ENCODE data around the gene CPLX1. TPM values are rescaled to one million over a fixed set of nuclear protein-coding genes. Genes with fewer than 3 reads are reported as not detected.
"Not testable (repeated sequence)": the region's sequence is repeated elsewhere in the genome, so short reads cannot be mapped to it uniquely, and the experiment has no call there.

CPLX1 gene
- polyA plus RNA-seq, 3 donors from 2014 or later = not detected

GRCh38 chr4:749698-750666, 75.9 kb downstream of the CPLX1 start:
- H3K9me3 Mint-ChIP-seq = no peaks in the 10 kb centered on the region
- peaks cover 8 to 16% (median 10%) of the 10 kb centered on the region in 3 donors for H3K36me3 Mint-ChIP-seq
- DNase-seq = no peak
- no peak overlapping the region for H3K4me3 Mint-ChIP-seq
- H3K4me1 Mint-ChIP-seq = peaks cover 6 to 9% of the 10 kb centered on the region in 2 donors
- H3K27ac Mint-ChIP-seq = peak overlapping the region in 2 of 6 donors; percentile 20 to 62
- H3K27me3 Mint-ChIP-seq (ENCODE audit: low read depth in 3 of 3) = peaks cover 0 to 5% (median 1%) of the 10 kb centered on the region in 3 donors

- DNase-seq = no peak
- peak overlapping the region in 3 of 6 donors; percentile 23 to 49 (median 40) for H3K27ac Mint-ChIP-seq
- H3K9me3 Mint-ChIP-seq = no peaks in the 10 kb centered on the region
- no peak overlapping the region for H3K4me3 Mint-ChIP-seq
- H3K36me3 Mint-ChIP-seq = peaks cover 8 to 19% (median 13%) of the 10 kb centered on the region in 3 donors
- peaks cover 0 to 7% of the 10 kb centered on the region in 2 donors for H3K4me1 Mint-ChIP-seq
- peaks cover 1 to 3% (median 3%) of the 10 kb centered on the region in 3 donors for H3K27me3 Mint-ChIP-seq (ENCODE audit: low read depth in 3 of 3)
Measured at GRCh38 chr4:748461-748860, 77.5 kb downstream of the CPLX1 start.

DNA sequence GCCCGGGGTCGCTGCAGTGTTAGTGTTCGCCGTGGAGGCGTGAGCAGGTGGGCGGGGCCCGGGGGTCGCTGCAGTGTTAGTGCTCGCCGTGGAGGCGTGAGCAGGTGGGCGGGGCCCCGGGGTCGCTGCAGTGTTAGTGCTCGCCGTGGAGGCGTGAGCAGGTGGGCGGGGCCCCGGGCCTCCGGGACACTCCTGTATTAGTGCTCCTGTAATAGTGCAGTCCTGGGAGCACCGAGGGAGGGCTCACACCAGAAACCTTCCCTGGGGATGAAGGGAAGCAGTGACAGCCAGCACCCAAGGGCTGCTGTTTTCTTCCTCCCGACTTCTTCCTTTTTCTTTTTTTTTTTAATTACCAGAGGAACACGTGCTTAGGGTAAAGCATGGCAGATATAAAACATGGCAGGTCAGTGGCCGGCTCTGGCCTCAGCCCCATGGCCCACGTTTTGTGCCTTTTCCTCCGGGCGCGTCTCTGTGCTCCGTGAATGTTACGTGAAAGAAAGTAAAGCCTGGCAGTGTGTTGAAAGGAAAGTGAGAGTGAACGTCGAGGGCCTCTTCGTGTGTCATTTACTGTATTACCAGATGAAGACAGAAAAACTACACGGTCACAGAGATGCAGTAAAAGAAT, 78.3 kb downstream of the CPLX1 start:
- peaks cover 11 to 19% (median 13%) of the 10 kb centered on the region in 3 donors for H3K36me3 Mint-ChIP-seq
- H3K27ac Mint-ChIP-seq = peak overlapping the region in 2 of 6 donors; percentile 56 to 66
- no peak overlapping the region for H3K4me3 Mint-ChIP-seq
- H3K4me1 Mint-ChIP-seq = peaks cover 0 to 7% of the 10 kb centered on the region in 2 donors
- DNase-seq = no peak
- H3K27me3 Mint-ChIP-seq (ENCODE audit: low read depth in 3 of 3) = peaks cover 1 to 3% (median 3%) of the 10 kb centered on the region in 3 donors
- H3K9me3 Mint-ChIP-seq = no peaks in the 10 kb centered on the region

DNA sequence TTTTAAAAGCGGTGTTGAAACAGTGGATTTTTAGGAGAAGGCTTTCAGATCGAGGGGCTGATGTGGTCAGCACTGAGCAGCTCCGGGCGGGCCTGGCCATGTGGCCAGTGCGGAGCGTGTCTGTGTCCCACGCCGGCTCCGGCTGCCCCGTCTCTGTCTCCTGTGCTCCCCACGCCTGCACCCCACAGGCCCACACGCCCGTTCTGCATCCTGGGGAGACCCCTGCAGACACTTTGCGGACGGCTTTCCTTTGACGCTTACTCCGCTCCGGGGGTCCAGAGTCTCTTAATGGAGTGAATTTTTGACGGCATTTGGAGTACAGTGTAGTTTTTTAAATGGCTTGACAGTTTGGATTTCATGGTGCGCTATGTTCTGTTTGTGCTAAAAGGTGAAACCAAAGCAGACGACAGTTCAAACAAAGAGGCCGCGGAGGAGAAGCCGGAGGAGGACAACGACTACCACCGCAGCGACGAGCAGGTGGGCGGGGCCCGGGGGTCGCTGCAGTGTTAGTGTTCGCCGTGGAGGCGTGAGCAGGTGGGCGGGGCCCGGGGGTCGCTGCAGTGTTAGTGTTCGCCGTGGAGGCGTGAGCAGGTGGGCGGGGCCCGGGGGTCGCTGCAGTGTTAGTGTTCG, 81.6 kb downstream of the CPLX1 start:
- Mint-ChIP-seq H3K27ac (peak overlapping the region in 1 of 6 donors; percentile 64), H3K9me3 (no peaks in the 10 kb centered on the region), H3K4me1 (peaks cover 0 to 5% of the 10 kb centered on the region in 2 donors), H3K36me3 (peaks cover 7 to 11% (median 11%) of the 10 kb centered on the region in 3 donors), H3K27me3 (ENCODE audit: low read depth in 3 of 3) (peaks cover 0 to 3% (median 1%) of the 10 kb centered on the region in 3 donors), H3K4me3 (no peak overlapping the region)
- DNase-seq = no peak

- Mint-ChIP-seq H3K36me3 (peaks cover 7 to 9% (median 9%) of the 10 kb centered on the region in 3 donors), H3K4me3 (no peak overlapping the region), H3K4me1 (peaks cover 0 to 5% of the 10 kb centered on the region in 2 donors), H3K27me3 (ENCODE audit: low read depth in 3 of 3) (peaks cover 0 to 3% (median 1%) of the 10 kb centered on the region in 3 donors), H3K9me3 (no peaks in the 10 kb centered on the region), H3K27ac (peak overlapping the region in 2 of 6 donors; percentile 32 to 64)
- no peak for DNase-seq
Measured at GRCh38 chr4:743463-744211, 82.3 kb downstream of the CPLX1 start.

GRCh38 chr4:742742-743311, 83.1 kb downstream of the CPLX1 start:
- H3K9me3 Mint-ChIP-seq = no peaks in the 10 kb centered on the region
- peak; percentile 53 to 69 (median 60) for DNase-seq
- H3K27ac Mint-ChIP-seq = peak overlapping the region in 1 of 6 donors; percentile 2
- H3K4me3 Mint-ChIP-seq = no peak overlapping the region
- peaks cover 0 to 3% (median 1%) of the 10 kb centered on the region in 3 donors for H3K27me3 Mint-ChIP-seq (ENCODE audit: low read depth in 3 of 3)
- peaks cover 5 to 11% (median 8%) of the 10 kb centered on the region in 3 donors for H3K36me3 Mint-ChIP-seq
- peaks cover 0 to 4% of the 10 kb centered on the region in 2 donors for H3K4me1 Mint-ChIP-seq

DNA sequence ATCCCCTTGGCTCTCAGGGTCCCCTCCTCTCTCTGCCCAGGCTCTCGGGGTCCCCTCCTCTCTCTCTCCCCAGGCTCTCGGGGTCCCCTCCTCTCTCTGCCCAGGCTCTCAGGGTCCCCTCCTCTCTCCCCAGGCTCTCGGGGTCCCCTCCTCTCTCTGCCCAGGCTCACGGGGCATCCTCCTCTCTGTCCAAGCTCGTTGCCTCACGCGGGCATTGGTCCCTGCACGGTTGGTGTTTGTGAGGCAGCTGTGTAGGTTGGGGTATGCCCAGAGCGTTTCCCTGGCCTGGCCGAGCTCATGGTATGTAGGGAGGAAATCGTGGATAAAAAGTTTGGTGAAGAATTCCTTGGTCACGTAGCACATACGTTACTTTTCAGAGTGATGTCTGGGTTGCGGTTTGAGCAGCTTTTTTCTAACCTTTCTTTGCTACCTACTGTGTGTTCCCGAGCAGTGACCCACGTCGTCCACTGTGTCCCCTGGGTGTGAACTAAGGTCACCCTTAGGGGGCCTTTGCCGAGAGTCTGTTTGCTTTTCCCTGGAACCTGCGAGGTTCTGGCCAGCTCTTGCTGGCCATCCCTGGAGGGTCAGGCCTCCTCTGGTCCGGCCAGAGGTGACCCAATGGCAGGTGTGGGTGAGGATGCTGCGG, 83.7 kb downstream of the CPLX1 start:
- peaks cover 7 to 15% (median 7%) of the 10 kb centered on the region in 3 donors for H3K36me3 Mint-ChIP-seq
- H3K4me3 Mint-ChIP-seq = no peak overlapping the region
- DNase-seq = peak in 1 of 3 donors; percentile 10
- peaks cover 0 to 3% of the 10 kb centered on the region in 2 donors for H3K4me1 Mint-ChIP-seq
- no peak overlapping the region for H3K27ac Mint-ChIP-seq
- H3K9me3 Mint-ChIP-seq = no peaks in the 10 kb centered on the region
- H3K27me3 Mint-ChIP-seq (ENCODE audit: low read depth in 3 of 3) = peaks cover 0 to 3% (median 0%) of the 10 kb centered on the region in 3 donors

GRCh38 chr4:740656-741282, 85.2 kb downstream of the CPLX1 start:
- peaks cover 7 to 15% (median 7%) of the 10 kb centered on the region in 3 donors for H3K36me3 Mint-ChIP-seq

GRCh38 chr4:740011-740410, 85.9 kb downstream of the CPLX1 start:
- DNase-seq = no peak
- H3K4me3 Mint-ChIP-seq = no peak overlapping the region
- no peaks in the 10 kb centered on the region for H3K9me3 Mint-ChIP-seq
- H3K27me3 Mint-ChIP-seq (ENCODE audit: low read depth in 3 of 3) = peaks cover 0 to 3% (median 0%) of the 10 kb centered on the region in 3 donors
- H3K4me1 Mint-ChIP-seq = peaks cover 0 to 3% of the 10 kb centered on the region in 2 donors
- peaks cover 7 to 21% (median 7%) of the 10 kb centered on the region in 3 donors for H3K36me3 Mint-ChIP-seq
- H3K27ac Mint-ChIP-seq = no peak overlapping the region

More at GRCh38 chr4:740656-741282, 85.2 kb downstream of the CPLX1 start:
- Mint-ChIP-seq H3K27ac (no peak overlapping the region), H3K4me3 (no peak overlapping the region), H3K4me1 (peaks cover 0 to 3% of the 10 kb centered on the region in 2 donors), H3K27me3 (ENCODE audit: low read depth in 3 of 3) (peaks cover 0 to 3% (median 0%) of the 10 kb centered on the region in 3 donors), H3K9me3 (no peaks in the 10 kb centered on the region)
- no peak for DNase-seq

GRCh38 chr4:739569-739968, 86.4 kb downstream of the CPLX1 start:
- H3K4me3 Mint-ChIP-seq = no peak overlapping the region
- no peak for DNase-seq
- no peak overlapping the region for H3K27ac Mint-ChIP-seq
- H3K27me3 Mint-ChIP-seq (ENCODE audit: low read depth in 3 of 3) = peaks cover 0 to 3% (median 1%) of the 10 kb centered on the region in 3 donors
- peaks cover 8 to 22% (median 8%) of the 10 kb centered on the region in 3 donors for H3K36me3 Mint-ChIP-seq
- peaks cover 0 to 3% of the 10 kb centered on the region in 2 donors for H3K4me1 Mint-ChIP-seq
- no peaks in the 10 kb centered on the region for H3K9me3 Mint-ChIP-seq

DNA sequence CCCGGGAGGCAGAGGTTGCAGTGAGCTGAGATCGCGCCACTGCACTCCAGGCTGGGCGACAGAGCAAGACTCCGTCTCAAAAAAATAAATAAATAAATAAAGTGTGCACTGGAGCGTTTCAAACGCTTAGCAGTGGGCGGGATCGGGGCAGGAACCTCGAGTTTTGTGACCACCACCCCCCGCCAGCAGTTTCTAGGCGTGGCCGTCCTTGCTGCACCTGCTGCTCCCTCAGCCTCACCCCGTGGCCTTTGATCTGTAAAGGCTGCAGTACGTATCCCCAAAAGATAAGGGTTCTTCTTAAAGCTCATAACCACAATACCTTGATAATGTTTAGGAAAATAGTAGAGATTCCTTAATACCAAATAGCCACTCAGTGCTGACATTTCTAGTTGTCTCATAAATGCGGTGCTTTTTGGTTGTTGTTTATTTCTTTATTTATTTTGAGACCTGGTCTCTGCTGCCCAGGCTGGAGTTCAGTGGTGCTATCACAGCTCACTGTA, 87.1 kb downstream of the CPLX1 start:
- Mint-ChIP-seq H3K4me3 (no peak overlapping the region), H3K27ac (no peak overlapping the region), H3K4me1 (peaks cover 0 to 3% of the 10 kb centered on the region in 2 donors), H3K36me3 (peaks cover 12 to 27% (median 15%) of the 10 kb centered on the region in 3 donors), H3K9me3 (no peaks in the 10 kb centered on the region), H3K27me3 (ENCODE audit: low read depth in 3 of 3) (peaks cover 0 to 4% (median 0%) of the 10 kb centered on the region in 3 donors)
- no peak for DNase-seq

GRCh38 chr4:736561-736960, 89.4 kb downstream of the CPLX1 start:
- not testable (repeated sequence) for H3K27me3 Mint-ChIP-seq (ENCODE audit: low read depth in 3 of 3); H3K27ac Mint-ChIP-seq; DNase-seq; H3K4me3 Mint-ChIP-seq; H3K4me1 Mint-ChIP-seq; H3K9me3 Mint-ChIP-seq
- H3K36me3 Mint-ChIP-seq = peaks cover 12 to 28% (median 12%) of the 10 kb centered on the region in 3 donors

All from immature natural killer cell (primary cell).